GM18861 (cell line): ENCODE data around the gene GPR141.
"Not testable (repeated sequence)": the region's sequence is repeated elsewhere in the genome, so short reads cannot be mapped to it uniquely, and the experiment has no call there.

Source experiments
- ATAC-seq: cut with Tn5 transposase; IDR thresholded peaks from one replicate; pipeline ENCODE4 v1.9.1; 2021; ENCODE audit not compliant: unreplicated experiment

Gene GPR141

DNA sequence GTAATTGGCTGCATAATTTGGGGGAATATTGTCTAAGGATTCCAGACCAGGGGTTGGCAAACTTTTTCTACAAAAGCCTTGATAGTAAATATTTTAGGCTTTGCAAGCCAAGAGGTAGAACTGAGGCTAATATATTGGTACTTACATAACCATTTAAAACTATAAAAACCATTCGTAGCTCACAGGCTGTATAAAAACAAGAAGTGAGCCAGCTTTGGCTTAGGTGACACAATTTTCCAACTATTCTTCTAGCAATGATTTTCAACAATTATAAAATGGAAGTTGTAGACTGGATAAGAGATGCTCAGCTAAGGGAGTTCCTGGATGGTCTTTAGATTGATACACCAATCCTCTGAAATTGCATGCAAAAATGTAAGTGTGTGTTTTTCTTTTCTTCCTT, 1.4 kb downstream of the GPR141 start:
- no peak for ATAC-seq

DNA sequence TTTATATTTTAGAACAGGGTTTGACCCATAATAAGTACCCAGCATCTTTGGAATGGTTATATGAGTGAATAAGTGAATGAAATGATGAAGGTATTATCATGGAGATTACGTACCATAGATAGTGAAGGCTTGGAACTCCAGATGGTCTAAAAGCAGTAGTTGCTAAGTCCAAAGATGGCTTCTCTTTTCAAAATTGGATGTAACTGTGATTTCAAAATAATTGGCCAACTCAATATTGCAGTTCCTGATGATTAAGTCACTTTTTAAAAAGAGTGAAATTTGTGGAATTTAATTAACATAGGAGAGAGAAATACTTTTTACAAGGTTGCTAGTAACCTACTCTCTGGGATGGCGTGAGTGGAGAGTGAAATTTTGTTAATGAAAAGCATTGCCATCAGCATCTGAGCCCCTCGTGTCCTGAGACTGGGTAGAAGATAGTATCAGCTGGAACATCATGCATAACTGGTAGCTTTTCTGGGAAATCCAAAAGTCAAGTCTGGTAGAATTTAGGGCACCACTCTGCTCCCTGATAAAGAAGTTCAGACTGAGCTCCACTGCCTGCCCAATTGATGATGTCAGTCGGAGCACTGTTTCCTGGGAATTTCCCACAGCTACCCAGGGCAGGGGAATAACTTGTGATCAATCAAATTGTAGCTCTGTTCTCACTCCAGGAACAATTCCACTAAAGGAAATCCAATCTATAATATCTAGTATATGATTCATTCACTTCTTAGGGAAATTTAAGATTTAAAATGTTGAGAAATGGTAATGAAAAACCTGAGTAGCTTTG, 3.2 kb downstream of the GPR141 start:
- ATAC-seq = no peak

- no peak for ATAC-seq
Measured at GRCh38 chr7:37690206-37690605, 6.6 kb downstream of the GPR141 start.

DNA sequence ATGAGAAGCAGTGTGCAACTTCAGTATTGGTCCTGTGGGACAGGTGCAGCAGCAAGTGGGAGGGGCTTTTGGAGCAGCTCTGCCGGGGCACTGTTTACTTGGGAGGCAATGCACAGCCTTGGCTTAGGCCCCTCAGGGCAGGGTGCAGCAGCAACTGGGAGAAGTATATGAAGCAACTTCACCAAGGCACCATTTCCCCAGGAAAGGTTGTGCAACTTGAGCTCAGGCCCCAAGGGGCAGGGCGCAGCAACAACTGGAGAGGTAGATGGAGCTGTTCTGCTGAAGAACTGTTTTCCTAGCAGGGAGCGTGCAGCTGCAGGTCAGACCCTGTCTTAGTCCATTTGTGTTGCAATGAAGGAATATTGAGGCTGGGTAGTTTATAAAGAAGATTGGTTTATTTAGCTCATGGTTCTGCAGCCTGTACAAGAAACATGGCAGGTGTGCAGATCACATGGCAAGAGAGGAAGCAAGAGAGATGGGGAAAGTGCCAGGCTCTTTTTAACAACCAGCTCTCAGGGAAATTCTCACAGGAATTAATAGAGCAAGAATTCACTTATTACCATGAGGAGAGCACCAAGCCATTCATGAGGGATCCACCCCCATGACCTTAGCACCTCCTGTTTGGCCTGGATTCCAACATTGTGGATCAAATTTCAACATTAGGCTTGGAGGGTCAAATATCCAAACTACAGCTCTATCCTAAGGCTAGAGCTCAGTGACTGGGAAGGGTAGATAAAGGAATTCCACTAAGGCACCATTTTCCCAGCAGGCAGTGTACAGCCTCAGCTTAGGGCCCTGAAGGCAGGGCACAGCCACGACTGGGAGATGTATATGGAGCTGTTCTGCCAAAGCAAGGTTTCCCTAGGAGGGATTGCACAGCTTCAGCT, 10.9 kb downstream of the GPR141 start:
- ATAC-seq = no peak

- ATAC-seq = no peak
Measured at GRCh38 chr7:37698276-37698675, 14.7 kb downstream of the GPR141 start.

DNA sequence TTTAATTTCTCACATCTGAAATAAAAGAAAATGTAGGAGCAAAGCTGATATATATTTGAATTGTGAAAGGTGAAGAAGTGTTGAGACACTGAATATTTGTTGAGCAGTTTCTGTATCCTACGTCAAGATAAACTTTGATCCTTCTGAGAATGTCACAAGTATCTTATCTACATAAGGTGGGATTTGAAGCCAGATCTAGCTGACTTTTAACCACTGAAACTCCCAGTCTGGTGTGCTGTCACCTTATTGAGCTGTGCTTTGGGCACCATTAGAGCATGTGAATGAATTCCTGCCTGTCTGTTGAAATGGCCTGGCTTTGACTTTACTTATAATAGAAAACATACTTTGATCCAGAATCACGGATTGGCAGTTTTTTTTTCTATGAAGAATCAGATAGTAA, 15.2 kb downstream of the GPR141 start:
- ATAC-seq = no peak

GRCh38 chr7:37701769-37702168, 18.2 kb downstream of the GPR141 start:
- ATAC-seq = no peak

GRCh38 chr7:37703361-37703760, 19.8 kb downstream of the GPR141 start:
- no peak for ATAC-seq

DNA sequence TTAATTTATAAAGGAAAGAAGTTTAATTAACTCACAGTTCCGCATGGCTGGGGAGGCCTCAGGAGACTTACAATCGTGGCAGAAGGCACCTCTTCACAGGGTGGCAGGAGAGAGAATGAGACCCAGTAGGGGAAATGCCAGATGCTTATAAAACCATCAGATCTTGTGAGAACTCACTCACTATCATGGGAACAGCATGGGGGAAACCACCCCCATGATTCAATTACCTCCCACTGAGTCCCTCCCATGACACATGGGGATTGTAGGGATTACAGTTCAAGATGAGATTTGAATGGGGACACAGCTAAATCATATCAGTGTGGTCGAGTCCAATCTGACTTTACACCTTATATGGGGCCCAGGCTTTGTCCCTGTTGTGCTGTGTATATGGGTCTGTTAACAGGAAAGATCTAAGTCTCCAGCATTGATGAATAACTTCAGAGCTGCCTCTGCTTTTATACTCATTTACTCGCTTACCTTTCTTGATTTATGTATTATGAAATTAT, 20.8 kb downstream of the GPR141 start:
- ATAC-seq = not testable (repeated sequence)

- ATAC-seq = no peak
Measured at GRCh38 chr7:37705976-37706375, 22.4 kb downstream of the GPR141 start.

DNA sequence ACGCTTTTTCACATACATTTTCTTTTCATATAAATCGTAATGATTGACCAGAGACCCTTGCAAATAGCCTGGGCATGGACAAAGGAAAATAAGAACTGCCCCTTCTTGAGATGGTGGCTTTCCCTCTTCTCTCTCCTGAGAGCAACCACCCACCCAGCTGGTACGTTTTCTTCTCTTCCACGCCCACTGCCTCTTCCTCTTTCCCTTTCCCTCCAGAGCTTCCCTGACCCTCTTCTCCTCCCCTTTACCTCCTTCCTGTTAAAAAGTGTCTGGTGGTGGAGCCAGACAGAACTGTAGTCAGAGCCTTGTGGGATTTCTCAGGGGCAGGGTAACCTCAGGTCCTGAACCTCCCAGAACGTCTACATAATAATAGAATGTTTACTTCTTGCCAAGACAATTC, 23.2 kb downstream of the GPR141 start:
- ATAC-seq = no peak

- no peak for ATAC-seq
Measured at GRCh38 chr7:37707754-37708485, 24.4 kb downstream of the GPR141 start.

DNA sequence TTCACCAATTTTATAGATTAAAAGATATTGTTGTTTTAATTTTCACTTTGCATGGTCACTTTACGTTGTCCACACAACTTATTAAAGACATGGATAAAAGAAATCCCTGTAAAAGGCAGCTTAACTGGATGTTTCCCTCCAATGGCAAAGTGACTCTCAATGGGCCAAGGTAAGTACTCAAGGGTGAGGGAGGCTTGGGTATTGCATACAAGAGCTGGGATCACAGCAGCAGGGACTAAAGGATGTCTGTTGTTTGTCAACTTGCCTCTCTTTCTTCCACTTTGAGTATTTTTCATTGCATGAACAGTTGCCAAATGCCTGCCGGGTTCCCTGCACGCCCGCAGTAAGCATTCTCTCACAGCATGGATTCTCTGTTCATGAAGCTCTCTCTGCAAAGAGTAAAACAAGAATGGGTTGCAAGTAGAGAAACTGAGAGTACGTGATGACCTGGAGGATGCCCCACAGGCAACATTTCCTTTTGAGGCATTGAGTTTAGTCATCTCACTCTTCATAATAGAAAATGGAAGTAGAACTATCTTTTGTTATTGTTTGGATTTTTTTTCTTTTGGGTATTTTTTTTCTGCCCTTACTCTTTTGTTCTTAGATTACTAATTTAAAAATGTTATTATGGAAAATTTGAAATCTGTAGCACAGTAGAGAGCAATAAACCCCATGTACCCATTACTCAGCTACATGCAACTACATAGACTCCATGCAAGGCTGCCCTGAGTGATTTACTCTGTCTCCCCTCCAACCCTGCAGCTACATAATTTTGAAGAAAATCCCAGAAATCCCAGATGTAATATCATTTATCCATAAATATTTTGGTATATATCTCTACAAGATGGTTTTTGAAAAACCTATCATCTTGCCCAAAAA, 26.3 kb downstream of the GPR141 start:
- peak; percentile 95 for ATAC-seq

GRCh38 chr7:37713613-37714012, 30.0 kb downstream of the GPR141 start:
- no peak for ATAC-seq

- ATAC-seq = no peak
Measured at GRCh38 chr7:37714606-37715005, 31.0 kb downstream of the GPR141 start.

DNA sequence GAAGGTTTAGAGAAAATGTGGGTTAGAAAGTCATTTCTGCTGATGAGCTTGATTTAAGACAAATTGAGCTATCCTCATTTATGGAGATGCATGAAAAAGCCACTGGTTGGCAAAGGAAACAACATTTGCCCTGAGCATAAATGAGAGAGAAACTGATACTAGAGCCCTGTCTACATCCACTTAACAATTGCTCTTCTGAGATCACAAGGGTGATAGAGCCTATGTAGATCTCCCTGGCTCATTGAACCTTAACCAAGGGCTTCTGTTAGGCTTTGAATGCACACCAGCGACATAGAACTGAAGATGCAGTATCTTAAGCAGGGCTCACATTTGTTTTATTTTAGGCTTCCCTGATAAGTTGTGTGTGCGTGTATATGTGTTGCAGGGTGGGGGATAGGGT, 35.0 kb downstream of the GPR141 start:
- peak; percentile 53 for ATAC-seq

GRCh38 chr7:37719077-37719476, 35.5 kb downstream of the GPR141 start:
- ATAC-seq = peak; percentile 97

GRCh38 chr7:37724732-37725131, 41.2 kb downstream of the GPR141 start:
- ATAC-seq = no peak

DNA sequence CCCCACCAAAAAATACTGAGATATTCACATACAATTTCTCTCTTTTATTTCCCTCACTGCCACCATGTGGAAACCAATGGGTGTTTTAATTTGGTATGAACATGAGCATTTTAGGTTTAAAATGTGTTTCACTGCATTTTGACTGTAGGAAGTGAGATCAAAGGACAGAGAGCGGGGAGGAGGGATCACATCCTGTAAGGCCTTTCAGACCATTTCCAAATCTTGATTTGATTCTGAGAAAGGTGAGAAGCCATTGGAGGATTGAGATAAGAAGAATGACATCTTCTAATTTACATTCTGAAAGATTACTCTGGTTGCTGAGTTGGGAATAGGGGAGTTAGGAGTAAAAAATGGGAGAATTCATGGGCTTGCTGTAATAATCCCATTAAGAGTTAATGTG, 42.5 kb downstream of the GPR141 start:
- ATAC-seq = no peak

- ATAC-seq = no peak
Measured at GRCh38 chr7:37728747-37729146, 45.2 kb downstream of the GPR141 start.
